Right forelimb (tissue), 1 donor: ENCODE results near the gene FRMD4A.
A peak's percentile ranks its signal among the peaks of the same experiment; 100 is the strongest.

Experiments
- DNase-seq: peaks from one replicate; pipeline ENCODE4 v3.0.0-alpha.2; 2018

The FRMD4A gene

GRCh38 chr10:13709931-13710650 lies 620.6 kb downstream of the FRMD4A start:
- no peak for DNase-seq

- no peak for DNase-seq
Observed at GRCh38 chr10:13708256-13708990, 622.3 kb downstream of the FRMD4A start.

DNA sequence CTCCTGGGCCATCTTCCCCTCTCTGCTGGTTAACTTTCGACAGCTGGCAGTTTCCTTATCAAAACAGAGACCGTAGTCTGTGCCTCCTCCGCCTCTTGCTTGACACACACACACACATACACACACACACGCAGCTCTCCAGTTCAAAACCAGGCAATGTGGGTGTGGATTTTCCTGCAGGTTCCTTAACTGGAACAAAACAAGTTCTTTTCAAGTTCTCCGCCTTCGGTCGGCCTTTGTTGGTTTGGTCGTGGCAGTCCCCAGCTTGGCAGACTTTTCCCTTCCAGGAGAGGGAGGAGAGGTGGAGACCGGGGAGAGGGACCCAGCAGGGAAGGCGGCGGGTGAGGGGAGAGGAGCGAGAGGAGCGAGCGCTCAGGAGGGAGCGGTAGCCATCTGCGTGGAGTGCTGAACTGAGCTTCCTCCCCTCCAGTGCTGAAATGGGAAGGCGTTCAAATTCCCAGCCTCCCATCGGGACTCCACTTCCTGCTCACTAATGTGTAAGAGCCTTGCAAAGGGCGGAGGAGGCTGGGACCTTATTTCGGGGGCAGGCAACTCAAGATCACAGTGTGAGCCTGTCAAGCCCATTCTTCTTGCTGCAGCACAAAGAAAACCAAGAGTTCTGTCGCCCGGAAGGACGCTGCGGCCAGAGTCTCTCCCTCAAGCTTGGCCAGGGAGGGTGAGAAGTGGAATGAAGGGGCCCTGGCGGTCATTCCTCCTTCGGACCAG lies 623.4 kb downstream of the FRMD4A start:
- peak; percentile 94 for DNase-seq

DNA sequence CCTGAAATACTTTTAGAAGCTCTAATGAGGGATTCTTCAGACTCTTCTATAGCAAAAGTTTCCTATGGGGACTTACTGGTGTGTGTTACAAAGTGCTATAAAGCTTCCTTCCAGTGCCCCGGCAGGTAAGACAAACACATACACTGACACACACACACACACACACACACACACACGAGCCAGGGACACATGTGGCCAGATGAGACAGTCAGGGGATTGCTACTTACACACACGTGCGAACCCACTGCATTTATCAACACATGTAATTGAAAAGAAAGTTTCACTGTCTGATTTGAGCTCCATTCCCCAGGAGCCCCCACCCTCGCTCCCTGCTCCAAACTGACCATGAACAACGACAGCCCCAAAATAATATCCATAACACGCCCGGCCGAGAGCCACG lies 624.1 kb downstream of the FRMD4A start:
- DNase-seq, result no peak

GRCh38 chr10:13706175-13706574 lies 624.5 kb downstream of the FRMD4A start:
- no peak for DNase-seq

DNA sequence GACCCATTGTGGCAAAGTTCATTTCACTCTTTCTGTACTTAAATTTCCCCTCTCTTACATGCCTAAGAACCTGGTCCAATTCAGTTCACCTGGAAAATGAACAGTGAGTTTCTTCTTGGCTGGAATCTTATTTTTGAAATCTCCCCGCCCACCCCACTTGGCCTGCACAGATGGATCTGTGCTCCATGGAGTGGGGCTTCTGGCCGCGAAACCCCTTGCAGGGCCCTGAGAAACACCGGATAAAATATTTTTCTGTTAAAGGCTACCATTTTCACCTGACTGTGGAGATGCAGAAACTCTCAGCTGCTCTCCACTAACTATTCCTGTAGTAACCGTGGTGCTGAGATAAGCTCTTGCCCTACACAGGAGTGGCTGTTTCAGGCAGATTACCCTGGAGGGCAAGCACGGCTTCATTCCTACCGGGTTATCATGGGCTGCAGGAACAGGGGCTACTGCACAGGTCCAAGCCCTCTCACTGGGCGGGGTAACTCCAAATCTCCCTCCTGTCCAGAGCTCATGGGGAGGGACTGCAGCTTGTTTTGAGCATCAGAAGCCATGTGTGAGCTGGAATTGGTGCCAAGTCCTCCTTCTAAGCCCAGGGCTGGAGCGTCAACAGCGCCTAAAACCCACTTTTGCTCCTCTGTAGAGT lies 625.1 kb downstream of the FRMD4A start:
- no peak for DNase-seq

DNA sequence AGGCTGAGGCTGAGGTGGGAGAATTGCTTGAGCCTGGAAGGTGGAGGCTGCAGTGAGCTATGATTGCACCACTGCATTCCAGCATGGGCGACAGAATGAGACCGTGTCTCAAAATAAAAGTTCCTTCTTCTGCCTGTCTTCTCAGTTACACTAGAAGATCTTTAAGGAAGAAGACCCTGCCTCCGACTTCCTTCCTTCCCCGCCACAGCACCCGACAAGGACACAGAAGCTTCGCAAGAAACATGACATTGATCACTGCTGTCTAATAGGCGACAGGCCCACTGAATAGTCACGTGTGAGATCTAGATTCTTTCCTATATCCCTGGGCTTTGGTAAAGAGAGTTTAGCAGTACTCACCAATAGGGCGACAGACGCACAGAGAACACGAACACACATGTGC lies 625.8 kb downstream of the FRMD4A start:
- DNase-seq, result no peak

DNA sequence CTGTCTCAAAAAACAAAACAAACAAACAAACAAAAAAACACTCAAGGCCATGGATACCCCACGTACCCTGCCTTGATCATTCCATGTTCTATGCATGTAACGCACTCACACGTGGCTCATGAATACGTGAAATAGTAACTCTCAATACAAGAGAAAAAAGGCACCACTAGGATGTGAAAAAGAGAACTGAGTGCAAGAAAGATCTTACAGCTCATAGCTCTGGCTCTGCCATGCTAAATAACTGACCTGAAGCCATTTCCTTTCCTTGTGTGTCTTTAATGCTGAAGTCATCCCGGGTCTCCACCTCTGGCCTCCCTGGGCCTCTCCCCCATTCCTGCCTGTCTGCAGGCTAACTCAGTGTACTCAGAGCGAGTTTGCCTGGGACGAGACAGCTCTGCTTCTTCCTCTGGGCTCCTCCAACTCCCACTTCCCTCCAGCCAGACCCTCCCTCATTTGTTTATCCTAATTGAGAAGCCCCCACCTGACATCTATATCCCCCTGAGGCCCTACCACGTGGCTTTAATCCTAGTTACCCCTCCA lies 626.7 kb downstream of the FRMD4A start:
- DNase-seq, result no peak

DNA sequence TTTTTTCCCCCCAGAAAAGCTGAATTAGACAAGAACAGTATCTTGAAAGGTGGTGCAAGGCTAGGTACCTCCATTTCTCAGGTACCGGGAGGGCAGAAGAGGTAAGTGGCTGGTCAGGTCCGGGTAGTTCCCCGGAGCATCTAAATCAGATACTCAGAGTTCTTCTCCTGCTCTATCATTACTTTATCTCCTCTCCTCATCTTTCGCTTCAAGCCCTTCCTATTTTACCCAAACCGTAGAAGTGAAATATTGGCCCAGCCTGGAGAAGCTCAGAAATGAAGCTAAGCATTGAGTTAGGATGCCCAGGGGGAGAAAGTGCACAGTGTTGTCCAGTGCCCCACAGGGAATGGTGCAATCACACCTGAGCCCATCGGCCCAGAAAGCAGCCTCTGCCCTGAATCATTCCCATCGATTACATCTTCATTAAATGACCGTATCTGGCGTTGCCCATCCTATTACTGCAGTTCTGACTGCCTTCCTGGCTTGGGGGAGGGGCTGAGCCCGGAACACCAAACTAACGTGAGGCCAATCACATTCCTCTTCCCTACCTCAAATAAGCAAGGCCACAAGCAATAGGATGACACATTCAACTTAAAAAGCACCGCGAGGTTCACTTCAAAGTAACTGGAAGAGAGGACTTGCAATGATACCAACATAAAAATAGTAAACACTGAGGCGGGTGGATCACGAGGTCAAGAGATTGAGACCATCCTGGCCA lies 627.5 kb downstream of the FRMD4A start:
- no peak for DNase-seq

GRCh38 chr10:13701157-13701919 lies 629.4 kb downstream of the FRMD4A start:
- DNase-seq, result no peak

- DNase-seq, result no peak
Observed at GRCh38 chr10:13700473-13701144, 630.1 kb downstream of the FRMD4A start.

DNA sequence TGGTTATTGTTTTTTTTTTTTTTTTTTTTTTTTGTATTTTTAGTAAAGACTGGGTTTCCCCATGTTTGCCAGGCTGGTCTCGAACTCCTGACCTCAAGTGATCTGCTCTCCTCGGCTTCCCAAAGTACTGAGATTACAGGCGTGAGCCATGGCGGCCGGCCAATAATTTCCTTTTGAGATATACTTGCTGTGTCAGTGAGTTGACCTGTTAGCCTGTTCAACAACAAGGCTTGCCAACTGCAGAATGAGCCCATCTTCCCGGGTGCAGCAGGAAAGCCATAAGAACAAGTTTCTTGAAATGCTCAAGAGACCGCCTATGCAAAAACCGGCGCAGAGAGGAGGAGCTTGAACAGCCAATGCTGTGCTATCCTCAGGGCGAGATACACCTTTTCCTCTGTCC lies 631.5 kb downstream of the FRMD4A start:
- DNase-seq, result no peak

DNA sequence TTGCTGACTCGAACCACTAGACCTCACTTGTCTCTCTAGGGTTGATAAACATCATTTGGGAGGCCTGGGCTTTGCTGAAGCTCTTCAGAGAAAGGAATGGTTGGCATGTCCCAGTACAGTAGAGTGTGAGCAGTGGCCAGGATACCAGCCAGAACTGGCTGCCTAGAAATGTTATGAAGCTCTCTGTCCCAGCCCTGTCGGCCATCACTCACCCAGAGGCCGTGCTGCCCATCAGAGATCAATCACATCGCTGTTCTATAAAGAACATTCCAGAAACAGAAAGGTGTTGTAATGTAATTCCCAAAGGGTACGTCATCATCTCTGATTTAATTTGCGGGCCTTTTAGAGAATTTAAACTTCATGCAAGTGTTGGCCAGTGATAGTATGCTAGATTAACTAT lies 632.5 kb downstream of the FRMD4A start:
- no peak for DNase-seq

DNA sequence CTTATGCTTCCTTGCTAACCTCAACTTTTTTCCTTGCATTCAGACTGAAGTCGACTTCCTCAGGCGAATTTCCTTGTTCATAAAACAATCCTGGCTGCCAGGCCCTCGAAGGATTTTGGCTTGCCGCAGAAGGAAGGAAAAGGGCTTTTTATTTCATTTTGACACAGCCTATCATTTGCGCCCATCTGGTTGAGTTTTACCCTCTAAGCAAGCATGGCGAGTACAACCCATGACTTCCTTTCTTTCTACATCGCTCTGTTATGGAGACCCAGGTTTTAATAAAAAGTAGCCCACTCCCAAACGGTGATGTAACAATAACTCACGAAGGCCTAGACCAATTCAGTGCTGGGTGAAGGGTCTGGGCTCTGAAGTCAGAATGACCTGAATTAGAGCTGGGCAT lies 634.7 kb downstream of the FRMD4A start:
- no peak for DNase-seq

DNA sequence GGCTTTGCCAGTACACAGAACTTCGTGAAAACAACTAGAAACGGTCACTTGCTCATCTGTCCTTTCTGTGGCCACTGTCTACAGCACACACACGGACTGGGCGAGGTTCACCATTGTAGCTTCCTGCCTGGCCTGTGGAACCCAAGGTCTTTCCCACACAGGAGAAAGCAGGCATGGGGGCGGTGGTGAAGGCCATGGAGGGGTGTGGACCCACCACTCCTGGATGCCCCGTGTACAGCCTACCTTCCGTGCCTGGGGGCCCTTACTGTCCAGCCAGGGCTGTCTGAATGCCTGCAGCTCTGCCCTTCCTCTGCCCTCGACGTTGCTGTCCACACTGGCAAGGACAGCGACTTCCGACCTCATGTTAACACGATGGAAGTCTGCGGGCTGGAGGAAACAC lies 635.1 kb downstream of the FRMD4A start:
- no peak for DNase-seq

DNA sequence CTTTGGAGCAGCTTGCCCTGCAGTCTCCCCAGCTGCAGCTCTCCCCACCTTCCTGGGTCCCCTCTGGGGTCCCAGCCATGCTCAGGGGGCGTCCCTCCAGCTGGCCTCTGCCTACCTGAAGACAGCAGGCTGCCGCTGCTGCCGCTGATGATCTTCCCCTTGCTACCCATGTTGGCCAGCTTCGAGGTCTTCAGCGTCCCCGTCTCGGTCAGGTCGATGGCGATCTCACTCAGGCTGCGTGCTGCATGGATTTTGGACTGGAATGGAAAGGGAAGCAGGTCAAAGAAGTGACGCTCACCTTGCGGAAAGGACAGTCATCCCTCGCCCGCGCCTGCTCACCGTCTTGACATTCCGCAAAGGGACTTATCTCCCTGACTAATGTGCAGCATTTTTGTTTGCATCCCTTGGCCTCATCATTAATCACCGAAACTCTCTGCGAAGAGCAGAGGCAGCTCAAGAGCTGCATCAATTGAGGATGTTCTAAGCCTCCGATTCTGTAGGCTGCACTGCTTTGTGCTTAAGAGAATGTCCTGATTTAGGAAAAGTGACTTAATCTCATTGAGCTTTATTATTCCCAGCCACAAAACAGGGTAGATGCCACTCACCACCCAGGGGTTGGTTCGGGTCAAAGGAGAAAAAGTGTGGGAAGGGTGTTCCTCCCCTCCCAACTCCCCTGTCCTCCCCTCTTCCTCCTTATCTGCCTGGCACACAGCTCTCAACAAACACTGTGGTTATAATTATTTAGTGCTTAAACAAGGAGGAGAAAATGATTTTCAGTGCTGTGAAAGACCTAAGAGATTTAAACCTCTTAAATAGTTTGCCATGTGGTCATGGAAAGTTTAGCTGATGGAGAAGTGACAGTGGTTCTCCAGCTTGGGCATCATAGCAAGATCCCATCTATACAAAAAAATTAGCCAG lies 636.7 kb downstream of the FRMD4A start:
- no peak for DNase-seq

- DNase-seq, result no peak
Observed at GRCh38 chr10:13690281-13690825, 640.4 kb downstream of the FRMD4A start.

- DNase-seq, result no peak
Observed at GRCh38 chr10:13686331-13686752, 644.4 kb downstream of the FRMD4A start.

GRCh38 chr10:13685885-13686284 lies 644.8 kb downstream of the FRMD4A start:
- DNase-seq, result no peak
